ENCODE data around the gene HERC6. TPM values are rescaled to one million over a fixed set of nuclear protein-coding genes. Genes with fewer than 3 reads are reported as not detected.

The HERC6 gene
- total RNA-seq, 1 experiment from 2014 or later = 22.0 TPM

- intact Hi-C loops (cut with micrococcal nuclease; ENCODE audit: unreplicated experiment) = no loop called here
- no TSS peak for BruUV-seq (replicated peaks)
- no peaks in the 10 kb centered on the region for H3K27me3 Mint-ChIP-seq (ENCODE audit: unreplicated experiment)
- H3K4me3 Mint-ChIP-seq (ENCODE audit: low read depth, unreplicated experiment) = no peak overlapping the region
- no peaks in the 10 kb centered on the region for H3K9me3 Mint-ChIP-seq (ENCODE audit: low read depth, unreplicated experiment)
- H3K4me1 Mint-ChIP-seq (ENCODE audit: low read depth, unreplicated experiment) = peaks cover 7% of the 10 kb centered on the region
- no peak for DNase-seq
- TF ChIP-seq CTCF (IDR thresholded peaks at IDR 0.05; ENCODE audit: unreplicated experiment) = no peak
- no peak overlapping the region for H3K27ac Mint-ChIP-seq (ENCODE audit: unreplicated experiment)
- no peaks in the 10 kb centered on the region for H3K36me3 Mint-ChIP-seq (ENCODE audit: insufficient read depth, unreplicated experiment)
- CTCF ChIA-PET = no interaction called here
Observed at GRCh38 chr4:88353324-88353723, 25.3 kb upstream of the HERC6 start.

- TF ChIP-seq CTCF (IDR thresholded peaks at IDR 0.05; ENCODE audit: unreplicated experiment) = no peak
- Mint-ChIP-seq H3K4me1 (ENCODE audit: low read depth, unreplicated experiment) (peaks cover 7% of the 10 kb centered on the region), H3K9me3 (ENCODE audit: low read depth, unreplicated experiment) (no peaks in the 10 kb centered on the region), H3K4me3 (ENCODE audit: low read depth, unreplicated experiment) (no peak overlapping the region), H3K27me3 (ENCODE audit: unreplicated experiment) (no peaks in the 10 kb centered on the region), H3K36me3 (ENCODE audit: insufficient read depth, unreplicated experiment) (no peaks in the 10 kb centered on the region), H3K27ac (ENCODE audit: unreplicated experiment) (no peak overlapping the region)
- CTCF ChIA-PET = no interaction called here
- intact Hi-C loops (cut with micrococcal nuclease; ENCODE audit: unreplicated experiment) = no loop called here
- no TSS peak for BruUV-seq (replicated peaks)
- no peak for DNase-seq
Observed at GRCh38 chr4:88356771-88357170, 21.9 kb upstream of the HERC6 start.

GRCh38 chr4:88357262-88357661, 21.4 kb upstream of the HERC6 start:
- TF ChIP-seq CTCF (IDR thresholded peaks at IDR 0.05; ENCODE audit: unreplicated experiment) = no peak
- Mint-ChIP-seq H3K36me3 (ENCODE audit: insufficient read depth, unreplicated experiment) (no peaks in the 10 kb centered on the region), H3K9me3 (ENCODE audit: low read depth, unreplicated experiment) (no peaks in the 10 kb centered on the region), H3K27ac (ENCODE audit: unreplicated experiment) (no peak overlapping the region), H3K4me1 (ENCODE audit: low read depth, unreplicated experiment) (peaks cover 3% of the 10 kb centered on the region), H3K4me3 (ENCODE audit: low read depth, unreplicated experiment) (no peak overlapping the region), H3K27me3 (ENCODE audit: unreplicated experiment) (no peaks in the 10 kb centered on the region)
- intact Hi-C loops (cut with micrococcal nuclease; ENCODE audit: unreplicated experiment) = no loop called here
- CTCF ChIA-PET = no interaction called here
- no peak for DNase-seq
- BruUV-seq (replicated peaks) = no TSS peak

GRCh38 chr4:88359558-88359957, 19.1 kb upstream of the HERC6 start:
- Mint-ChIP-seq H3K27me3 (ENCODE audit: unreplicated experiment) (no peaks in the 10 kb centered on the region), H3K4me1 (ENCODE audit: low read depth, unreplicated experiment) (no peaks in the 10 kb centered on the region), H3K36me3 (ENCODE audit: insufficient read depth, unreplicated experiment) (no peaks in the 10 kb centered on the region), H3K9me3 (ENCODE audit: low read depth, unreplicated experiment) (no peaks in the 10 kb centered on the region), H3K4me3 (ENCODE audit: low read depth, unreplicated experiment) (no peak overlapping the region), H3K27ac (ENCODE audit: unreplicated experiment) (no peak overlapping the region)
- no peak for DNase-seq
- no peak for TF ChIP-seq CTCF (IDR thresholded peaks at IDR 0.05; ENCODE audit: unreplicated experiment)
- intact Hi-C loops (cut with micrococcal nuclease; ENCODE audit: unreplicated experiment) = no loop called here
- CTCF ChIA-PET = no interaction called here
- BruUV-seq (replicated peaks) = no TSS peak

- CTCF ChIA-PET = no interaction called here
Observed at GRCh38 chr4:88360256-88360655, 18.4 kb upstream of the HERC6 start.

More at GRCh38 chr4:88360256-88360655, 18.4 kb upstream of the HERC6 start:
- Mint-ChIP-seq H3K36me3 (ENCODE audit: insufficient read depth, unreplicated experiment) (no peaks in the 10 kb centered on the region), H3K4me1 (ENCODE audit: low read depth, unreplicated experiment) (no peaks in the 10 kb centered on the region), H3K27ac (ENCODE audit: unreplicated experiment) (no peak overlapping the region), H3K9me3 (ENCODE audit: low read depth, unreplicated experiment) (no peaks in the 10 kb centered on the region), H3K27me3 (ENCODE audit: unreplicated experiment) (no peaks in the 10 kb centered on the region), H3K4me3 (ENCODE audit: low read depth, unreplicated experiment) (no peak overlapping the region)
- no peak for DNase-seq
- intact Hi-C loops (cut with micrococcal nuclease; ENCODE audit: unreplicated experiment) = no loop called here
- BruUV-seq (replicated peaks) = no TSS peak
- no peak for TF ChIP-seq CTCF (IDR thresholded peaks at IDR 0.05; ENCODE audit: unreplicated experiment)

Data from Calu3 (cell line).